Neural progenitor cell (in vitro differentiated cells): Measurements from ENCODE around the gene RHOF.

Experiments
- CTCF ChIP-seq: fragments of 200-600 bp; sonication (generic); IDR thresholded peaks from 2 replicates; pipeline ENCODE4 v1.5.1; 2017; ENCODE audit warnings: antibody characterized with exemption, mild to moderate bottlenecking
- EZH2 ChIP-seq: fragments of 200-600 bp; sonication (generic); IDR thresholded peaks from 2 replicates; pipeline ENCODE4 v1.6.1; 2017; ENCODE audit warnings: antibody characterized with exemption, mild to moderate bottlenecking, moderate library complexity

- TF ChIP-seq CTCF (no peak), EZH2 (no peak)
Measured at GRCh38 chr12:121809712-121810116, 16.2 kb upstream of the RHOF start.
